Skeletal muscle satellite cell (primary cell): Measurements from ENCODE around the gene IP6K3.
A peak's percentile ranks its signal among the peaks of the same experiment; 100 is the strongest.

Experiments
- H3K27me3 ChIP-seq: 2 replicates; pipeline ENCODE4 v1.7.0; 2013; ENCODE audit warnings: low read length; ENCODE audit not compliant: control insufficient read depth, insufficient read depth
- H3K36me3 ChIP-seq: 2 replicates; pipeline ENCODE4 v1.7.0; 2013; ENCODE audit warnings: mild to moderate bottlenecking, control low read depth, low read length; ENCODE audit not compliant: insufficient read depth
- H3K4me1 ChIP-seq: 2 replicates; pipeline ENCODE4 v1.7.0; 2013; ENCODE audit warnings: low read length; ENCODE audit not compliant: control insufficient read depth, insufficient read depth
- H3K4me2 ChIP-seq: 2 replicates; pipeline ENCODE4 v1.7.0; 2013; ENCODE audit warnings: mild to moderate bottlenecking, low read length
- H3K4me3 ChIP-seq: 2 replicates; pipeline ENCODE4 v1.7.0; 2013; ENCODE audit warnings: low read length
- H3K9ac ChIP-seq: 2 replicates; pipeline ENCODE4 v1.7.0; 2013; ENCODE audit warnings: mild to moderate bottlenecking, low read depth, low read length, moderate library complexity
- H3K9me3 ChIP-seq: replicated peaks from 2 replicates; pipeline ENCODE4 v1.7.0; 2013; ENCODE audit warnings: mild to moderate bottlenecking, control low read depth, low read length

IP6K3 gene

DNA sequence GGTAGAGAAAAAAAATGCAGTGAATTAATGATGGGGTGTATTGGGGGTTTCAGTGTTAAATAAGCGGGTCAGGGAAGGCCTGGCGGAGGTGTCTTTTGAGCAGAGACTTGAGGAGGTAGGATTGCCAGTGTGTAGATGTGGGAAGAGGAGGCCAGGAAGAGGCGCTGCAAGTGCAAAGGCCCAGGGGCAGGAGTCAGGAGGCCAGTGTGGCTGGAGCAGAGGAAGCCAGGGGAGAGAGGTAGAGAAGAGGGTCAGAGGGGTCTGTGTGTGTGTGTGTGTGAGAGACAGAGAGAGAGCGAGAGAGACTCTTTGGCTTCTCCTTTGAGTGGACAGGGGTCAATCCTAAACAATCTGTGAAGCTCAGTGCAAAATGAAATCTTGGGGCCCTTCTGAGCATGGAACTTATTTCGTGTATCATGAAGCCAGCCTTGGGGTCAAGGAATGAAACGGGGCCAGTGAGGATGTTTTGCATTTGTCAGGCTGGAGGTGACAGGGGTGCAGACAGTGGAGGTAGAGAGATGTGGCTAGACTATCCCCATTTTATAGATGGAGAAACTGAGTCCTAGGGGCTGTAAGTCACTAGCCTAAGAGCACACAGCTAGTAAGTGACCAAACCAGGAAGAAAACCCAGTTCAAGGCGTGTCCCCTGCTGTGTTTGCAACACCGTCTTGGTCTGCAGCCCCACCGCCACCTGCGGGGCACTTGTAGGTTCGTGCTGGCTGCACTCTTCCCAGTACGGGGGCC lies 9.7 kb upstream of the IP6K3 start:
- Histone ChIP-seq H3K27me3 (no peaks in the 10 kb centered on the region), H3K4me2 (no peak overlapping the region), H3K4me1 (peaks cover 21% of the 10 kb centered on the region), H3K4me3 (no peak overlapping the region), H3K9me3 (no peaks in the 10 kb centered on the region), H3K36me3 (no peaks in the 10 kb centered on the region), H3K9ac (no peak overlapping the region)

DNA sequence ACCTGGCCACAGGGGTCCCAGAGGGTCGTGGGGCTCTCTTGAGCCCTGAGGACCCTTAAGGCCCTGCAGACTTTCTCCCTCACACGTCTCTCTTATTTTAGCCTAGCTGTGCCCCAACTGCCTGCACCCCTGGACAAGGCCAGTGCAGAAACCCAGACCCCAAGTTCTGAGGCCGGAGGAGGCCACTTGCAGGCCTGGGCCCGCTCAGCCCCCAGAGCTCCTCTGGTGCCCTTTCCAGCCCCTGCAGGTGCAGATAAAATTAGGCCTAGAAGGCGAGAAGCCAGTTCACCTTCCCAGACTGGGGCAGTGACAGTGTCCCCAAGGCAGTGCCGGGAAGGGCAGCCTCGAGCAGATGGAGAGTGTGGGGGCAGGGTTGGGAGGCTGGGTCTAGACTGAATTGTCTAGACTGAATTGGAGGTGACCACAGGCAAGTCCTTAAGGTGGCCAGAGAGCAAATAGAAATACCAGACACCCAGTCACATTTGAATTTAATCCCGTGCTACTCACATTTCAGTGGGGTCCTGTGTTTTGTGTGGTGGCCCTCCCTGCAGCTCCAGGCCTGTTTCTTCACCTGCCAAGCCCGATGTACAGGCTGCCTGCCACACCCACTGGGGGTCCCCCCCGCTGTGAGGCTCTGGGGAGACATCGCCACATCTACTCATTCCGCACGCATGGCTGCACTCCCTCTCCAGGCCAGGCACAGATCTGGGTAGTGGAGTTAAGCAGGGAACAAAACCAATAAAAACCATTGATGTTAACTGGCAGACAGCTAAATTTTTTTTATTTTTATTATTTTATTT lies 8.6 kb upstream of the IP6K3 start:
- Histone ChIP-seq H3K4me3 (no peak overlapping the region), H3K9me3 (no peaks in the 10 kb centered on the region), H3K4me1 (peaks cover 24% of the 10 kb centered on the region), H3K27me3 (no peaks in the 10 kb centered on the region), H3K4me2 (no peak overlapping the region), H3K36me3 (no peaks in the 10 kb centered on the region), H3K9ac (no peak overlapping the region)

DNA sequence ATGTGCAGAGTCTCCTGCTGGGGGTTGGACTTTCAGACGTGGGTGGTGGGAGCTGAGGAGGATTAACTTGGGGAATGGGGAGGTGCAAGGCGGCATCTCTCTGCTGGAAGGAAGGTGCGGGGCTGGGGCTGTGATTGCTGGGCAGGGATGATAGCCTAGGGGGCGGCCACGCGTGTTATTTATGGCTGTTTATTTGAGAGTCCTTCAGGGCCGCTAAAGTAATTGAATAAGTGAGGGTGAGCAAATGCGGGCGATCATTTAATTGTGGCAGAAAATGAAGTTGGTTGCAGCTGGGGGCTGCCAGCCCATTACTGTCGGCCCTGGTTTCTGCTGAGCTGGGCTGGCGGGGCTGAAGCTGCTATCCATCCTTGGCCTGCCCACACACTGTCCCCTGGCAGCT lies 7.5 kb upstream of the IP6K3 start:
- no peak overlapping the region for H3K4me3 ChIP-seq
- peaks cover 28% of the 10 kb centered on the region for H3K4me1 ChIP-seq
- H3K4me2 ChIP-seq: no peak overlapping the region
- no peaks in the 10 kb centered on the region for H3K36me3 ChIP-seq
- no peak overlapping the region for H3K9ac ChIP-seq
- H3K27me3 ChIP-seq: no peaks in the 10 kb centered on the region
- H3K9me3 ChIP-seq: no peaks in the 10 kb centered on the region

DNA sequence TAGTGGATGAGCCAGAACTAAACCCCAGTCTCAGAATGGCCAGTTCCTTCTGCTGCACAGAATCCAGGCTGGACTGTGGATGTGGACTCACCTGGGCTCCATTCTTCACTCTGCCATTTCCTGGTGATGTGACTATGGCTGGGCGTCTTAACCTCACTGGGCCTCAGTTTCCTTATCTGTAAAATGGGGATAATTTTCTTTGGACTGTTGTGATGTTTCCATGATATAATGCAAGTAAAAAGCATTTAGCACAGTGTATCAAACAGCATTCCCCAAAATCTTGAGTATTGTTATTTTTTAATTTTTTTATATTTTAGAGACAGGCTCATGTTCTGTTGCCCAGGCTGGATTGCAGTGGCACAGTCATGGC lies 5.9 kb upstream of the IP6K3 start:
- Histone ChIP-seq H3K4me2 (no peak overlapping the region), H3K4me1 (peaks cover 32% of the 10 kb centered on the region)

DNA sequence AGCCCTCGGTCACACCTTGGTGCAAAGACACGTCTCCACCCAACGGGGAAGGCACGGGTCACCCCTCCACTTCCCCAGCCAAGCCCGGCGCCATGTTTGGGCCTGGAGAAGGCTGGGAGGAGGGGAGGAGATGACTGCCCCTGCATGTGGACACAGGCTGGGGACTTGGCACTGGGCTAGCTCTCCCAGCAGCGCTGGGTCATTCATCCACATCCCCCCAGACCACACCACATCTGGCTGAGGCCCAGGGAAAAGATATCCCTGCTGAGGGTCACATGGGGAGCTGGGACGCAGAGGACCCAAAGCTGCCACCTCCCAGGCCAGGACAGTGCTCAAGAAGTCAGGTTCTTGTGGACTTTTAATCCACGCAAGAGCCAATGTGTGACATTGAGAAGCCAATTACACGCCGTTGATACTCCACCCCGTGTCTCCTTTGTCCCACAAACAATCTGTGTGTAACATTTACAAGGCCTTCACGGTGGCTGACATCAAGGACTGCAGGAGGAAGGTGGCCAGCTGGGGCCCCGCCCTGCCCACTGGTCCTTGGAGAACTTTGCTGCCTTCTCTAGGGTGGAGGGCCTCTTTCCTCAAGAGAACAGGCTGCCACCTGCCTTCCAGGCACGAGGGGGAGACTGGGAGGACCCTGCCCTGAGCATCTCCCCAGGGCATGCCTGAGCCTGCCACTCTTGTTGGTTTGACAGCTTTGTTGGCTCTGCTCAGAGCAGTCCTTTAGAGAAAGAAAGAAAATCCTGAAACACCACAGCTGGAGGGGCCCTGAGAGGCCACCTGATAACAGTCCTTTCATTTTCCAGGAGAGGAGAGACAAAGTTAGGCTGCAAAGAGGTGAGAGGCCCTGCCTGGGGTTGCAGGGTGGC lies 5.3 kb upstream of the IP6K3 start:
- no peak overlapping the region for H3K4me2 ChIP-seq
- H3K9ac ChIP-seq: no peak overlapping the region
- no peaks in the 10 kb centered on the region for H3K9me3 ChIP-seq
- H3K36me3 ChIP-seq: no peaks in the 10 kb centered on the region
- H3K4me1 ChIP-seq: peaks cover 38% of the 10 kb centered on the region
- no peak overlapping the region for H3K4me3 ChIP-seq
- no peaks in the 10 kb centered on the region for H3K27me3 ChIP-seq

More for the DNA sequence above, 5.9 kb upstream of the IP6K3 start:
- Histone ChIP-seq H3K9me3 (no peaks in the 10 kb centered on the region), H3K36me3 (no peaks in the 10 kb centered on the region), H3K9ac (no peak overlapping the region), H3K27me3 (no peaks in the 10 kb centered on the region), H3K4me3 (no peak overlapping the region)

DNA sequence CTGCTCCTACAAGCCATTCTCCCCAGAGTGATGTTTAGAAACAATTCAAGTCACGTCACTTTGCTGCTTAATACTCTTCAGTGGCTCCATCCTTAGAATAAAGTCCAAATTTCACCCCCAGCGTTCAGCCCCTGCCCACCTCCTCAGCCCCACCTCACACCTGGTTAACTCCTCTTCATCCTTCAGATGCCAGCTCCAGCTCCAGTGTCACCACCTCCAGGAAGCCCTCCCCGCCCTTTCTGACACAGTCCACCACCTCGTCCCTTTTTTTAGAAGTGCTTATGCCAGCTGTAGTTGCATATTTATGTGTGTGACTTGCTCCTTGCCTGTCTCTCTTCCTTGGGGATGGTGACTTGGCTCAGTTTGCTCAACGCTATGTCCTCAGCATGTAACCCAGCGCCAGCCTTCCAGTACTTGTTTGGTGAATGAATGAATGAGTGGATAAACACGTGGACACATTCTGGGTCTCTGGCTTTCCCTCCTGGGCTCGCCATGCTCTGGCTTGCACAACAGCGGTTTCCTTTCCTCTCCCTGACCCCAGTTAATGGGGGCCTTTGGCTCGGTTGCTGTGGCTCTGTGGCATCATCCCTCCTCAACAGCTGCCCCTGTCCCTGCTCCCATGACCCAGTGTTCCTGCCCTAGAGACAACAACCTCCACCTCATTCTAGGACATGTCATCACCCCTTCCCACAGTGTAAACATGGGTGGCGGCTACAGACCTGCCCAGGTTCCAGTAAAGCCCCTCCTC lies 3.7 kb upstream of the IP6K3 start:
- peaks cover 54% of the 10 kb centered on the region for H3K4me1 ChIP-seq
- peak overlapping the region; percentile 25 for H3K4me3 ChIP-seq
- H3K27me3 ChIP-seq: no peaks in the 10 kb centered on the region
- peak overlapping the region; percentile 66 for H3K4me2 ChIP-seq
- no peaks in the 10 kb centered on the region for H3K36me3 ChIP-seq
- H3K9ac ChIP-seq: peak overlapping the region; percentile 55
- H3K9me3 ChIP-seq: no peaks in the 10 kb centered on the region

DNA sequence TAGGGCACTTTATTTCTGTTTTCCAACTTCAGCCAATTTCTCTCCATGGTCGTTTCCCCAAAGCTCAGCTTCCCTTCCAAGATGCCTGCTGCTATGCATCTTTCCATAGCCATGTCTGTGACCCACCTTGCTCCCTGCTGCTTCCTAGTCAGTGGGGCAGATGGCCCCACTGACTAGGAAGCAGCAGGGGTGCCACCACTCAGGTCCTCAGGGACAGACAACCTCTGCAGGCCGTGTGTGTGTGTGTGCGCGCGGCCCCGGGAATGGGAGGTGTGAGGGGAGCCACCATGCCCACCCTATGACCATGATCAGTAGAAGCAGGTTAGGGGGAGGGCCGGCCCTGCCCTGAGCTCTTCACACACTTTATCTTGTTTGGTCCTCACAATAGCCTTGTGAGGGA lies 2.7 kb upstream of the IP6K3 start:
- Histone ChIP-seq H3K4me2 (no peak overlapping the region), H3K4me1 (peaks cover 64% of the 10 kb centered on the region), H3K9me3 (no peaks in the 10 kb centered on the region), H3K9ac (no peak overlapping the region), H3K36me3 (no peaks in the 10 kb centered on the region), H3K4me3 (no peak overlapping the region), H3K27me3 (no peaks in the 10 kb centered on the region)

DNA sequence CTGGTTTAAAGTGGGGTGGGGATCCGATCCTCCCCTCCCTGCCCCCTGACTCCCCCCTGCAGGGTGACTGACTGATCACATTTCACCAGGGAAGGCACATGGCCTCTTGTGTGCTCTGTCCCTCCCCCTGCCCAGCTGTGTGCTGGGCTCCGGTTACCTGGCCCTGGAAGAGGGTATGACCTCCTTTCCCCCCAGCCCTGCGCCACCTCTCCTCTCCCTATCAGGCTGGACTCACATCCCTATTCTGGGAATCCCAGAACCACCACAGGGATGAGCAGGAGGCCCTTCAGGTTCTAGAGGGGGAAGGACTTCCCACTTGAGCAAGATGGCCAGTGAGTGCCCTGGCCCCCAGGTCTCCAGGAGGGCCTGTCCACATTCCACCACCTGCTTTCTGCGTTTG lies 2.1 kb upstream of the IP6K3 start:
- Histone ChIP-seq H3K9ac (no peak overlapping the region), H3K27me3 (no peaks in the 10 kb centered on the region), H3K4me1 (peaks cover 69% of the 10 kb centered on the region), H3K4me3 (no peak overlapping the region), H3K4me2 (no peak overlapping the region), H3K36me3 (no peaks in the 10 kb centered on the region), H3K9me3 (no peaks in the 10 kb centered on the region)

DNA sequence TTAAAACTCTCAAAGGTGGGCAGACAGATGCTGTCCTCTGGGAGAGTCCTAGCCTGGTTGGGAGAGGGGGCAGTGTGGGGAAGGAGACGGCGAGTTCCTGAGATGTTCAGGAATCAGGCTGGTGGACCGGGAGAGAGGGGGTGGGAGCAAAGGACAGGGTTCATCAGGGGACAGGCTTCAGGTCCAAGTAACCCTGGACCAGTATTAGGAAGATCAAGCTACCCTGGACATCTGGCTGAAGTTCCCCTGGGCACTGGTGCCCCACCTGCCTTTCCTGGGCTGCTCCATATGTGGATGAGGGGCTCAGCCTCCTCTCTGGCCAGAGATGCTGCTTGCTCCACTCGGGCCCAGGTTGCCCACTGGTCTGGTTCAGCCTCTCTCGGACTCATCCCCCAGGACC lies 1.1 kb upstream of the IP6K3 start:
- Histone ChIP-seq H3K4me2 (peak overlapping the region; percentile 84), H3K9me3 (no peaks in the 10 kb centered on the region), H3K4me3 (peak overlapping the region; percentile 79), H3K36me3 (peaks cover under 1% of the 10 kb centered on the region), H3K4me1 (peaks cover 78% of the 10 kb centered on the region), H3K27me3 (no peaks in the 10 kb centered on the region), H3K9ac (no peak overlapping the region)

DNA sequence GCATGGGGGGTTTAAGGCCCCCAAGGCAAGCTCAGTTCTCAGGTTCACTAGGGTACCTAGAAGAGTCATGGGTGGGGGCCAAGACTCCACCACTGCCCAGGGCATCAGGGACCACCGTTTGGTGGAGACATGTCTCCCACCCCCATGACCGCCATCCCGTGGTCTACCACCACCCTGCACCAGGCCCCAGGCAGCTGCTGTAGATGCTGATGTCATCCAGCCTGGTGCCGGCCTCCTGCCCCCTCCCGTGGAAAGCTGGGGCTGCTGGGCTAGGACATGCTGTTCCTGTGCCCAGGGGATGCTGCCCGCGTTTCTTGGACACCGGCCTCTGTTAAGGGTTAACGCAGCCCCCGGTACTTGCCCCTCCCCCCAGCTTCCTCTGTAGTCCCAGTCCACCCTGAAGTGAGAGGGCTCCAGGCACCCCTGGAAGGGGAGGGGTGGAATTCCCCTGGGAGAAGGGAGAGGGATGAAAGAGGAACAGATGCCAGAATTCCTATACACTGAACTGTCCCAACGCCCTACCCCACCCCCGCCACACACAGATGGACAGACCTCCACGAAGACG lies 587 bp downstream of the IP6K3 start:
- Histone ChIP-seq H3K4me1 (peaks cover 77% of the 10 kb centered on the region), H3K4me3 (peak overlapping the region; percentile 79), H3K27me3 (no peaks in the 10 kb centered on the region), H3K9ac (peak overlapping the region; percentile 89), H3K36me3 (peaks cover 7% of the 10 kb centered on the region), H3K9me3 (no peaks in the 10 kb centered on the region), H3K4me2 (peak overlapping the region; percentile 84)
